Neural progenitor cell (in vitro differentiated cells): ENCODE measurements around the gene HES6. TPM values are rescaled to one million over a fixed set of nuclear protein-coding genes. Genes with fewer than 3 reads are reported as not detected.

Experiments
- DNase-seq: peaks from one replicate; pipeline ENCODE4 v3.0.0-alpha.2; 2016; ENCODE audit warnings: low spot score
- H2AFZ ChIP-seq: fragments of 200-600 bp; sonication (generic); replicated peaks from 2 replicates; pipeline ENCODE4 v1.6.1; 2016; ENCODE audit warnings: antibody characterized with exemption
- H3F3A ChIP-seq: fragments of 200-600 bp; sonication (generic); 2 replicates; pipeline ENCODE4 v1.6.1; 2016; ENCODE audit warnings: antibody characterized with exemption, low read depth
- H3K27ac ChIP-seq: fragments of 200-600 bp; sonication (generic); 2 replicates; pipeline ENCODE4 v1.5.1; 2016; ENCODE audit warnings: mild to moderate bottlenecking
- H3K27me3 ChIP-seq: fragments of 200-600 bp; sonication (generic); 2 replicates; pipeline ENCODE4 v1.6.1; 2016; ENCODE audit warnings: mild to moderate bottlenecking, moderate library complexity
- H3K36me3 ChIP-seq: fragments of 200-600 bp; sonication (generic); 2 replicates; pipeline ENCODE4 v1.5.1; 2016
- H3K4me1 ChIP-seq: fragments of 200-600 bp; sonication (generic); 2 replicates; pipeline ENCODE4 v1.6.1; 2016; ENCODE audit warnings: mixed run types
- H3K4me2 ChIP-seq: fragments of 200-600 bp; sonication (generic); 2 replicates; pipeline ENCODE4 v1.6.1; 2016
- H3K4me3 ChIP-seq: fragments of 200-600 bp; sonication (generic); 2 replicates; pipeline ENCODE4 v1.5.1; 2016
- H3K79me2 ChIP-seq: fragments of 200-600 bp; sonication (generic); 2 replicates; pipeline ENCODE4 v1.6.1; 2016; ENCODE audit warnings: low read depth
- H3K9ac ChIP-seq: fragments of 200-600 bp; sonication (generic); 2 replicates; pipeline ENCODE4 v1.6.1; 2016
- H3K9me3 ChIP-seq: fragments of 200-600 bp; sonication (generic); 2 replicates; pipeline ENCODE4 v1.5.1; 2016; ENCODE audit warnings: low read depth
- H4K20me1 ChIP-seq: fragments of 200-600 bp; sonication (generic); 2 replicates; pipeline ENCODE4 v1.6.1; 2016; ENCODE audit warnings: low read depth
- H3K27ac Mint-ChIP-seq: 3 replicates; pipeline ENCODE4 v1.8.0; 2021; ENCODE audit warnings: mixed read lengths
- H3K27me3 Mint-ChIP-seq: 2 replicates; pipeline ENCODE4 v1.8.0; 2022; ENCODE audit warnings: low read depth, mild to moderate bottlenecking, inconsistent platforms, moderate library complexity, mixed read lengths; ENCODE audit not compliant: insufficient read depth
- H3K36me3 Mint-ChIP-seq: 3 replicates; pipeline ENCODE4 v1.8.0; 2021; ENCODE audit warnings: mixed read lengths
- H3K4me1 Mint-ChIP-seq: 3 replicates; pipeline ENCODE4 v1.8.0; 2021; ENCODE audit warnings: mixed read lengths
- H3K4me3 Mint-ChIP-seq: 3 replicates; pipeline ENCODE4 v1.8.0; 2021; ENCODE audit warnings: mild to moderate bottlenecking, moderate library complexity, mixed read lengths
- H3K9me3 Mint-ChIP-seq: 3 replicates; pipeline ENCODE4 v1.8.0; 2020; ENCODE audit warnings: mixed read lengths
- CTCF ChIP-seq: fragments of 200-600 bp; sonication (generic); IDR thresholded peaks from 2 replicates; pipeline ENCODE4 v1.5.1; 2017; ENCODE audit warnings: antibody characterized with exemption, mild to moderate bottlenecking
- EZH2 ChIP-seq: fragments of 200-600 bp; sonication (generic); IDR thresholded peaks from 2 replicates; pipeline ENCODE4 v1.6.1; 2017; ENCODE audit warnings: antibody characterized with exemption, mild to moderate bottlenecking, moderate library complexity
- EZH2phosphoT487 ChIP-seq: fragments of 200-600 bp; sonication (generic); IDR thresholded peaks from 2 replicates; pipeline ENCODE4 v1.6.1; 2017; ENCODE audit warnings: antibody characterized with exemption
- total RNA-seq: library from RNA; depleted of rRNA; stranded (reverse); fragments of >200 nt; gene quantifications from 2 replicates; pipeline ENCODE4 v1.2.3, GENCODE V29; 2015; ENCODE audit warnings: low replicate concordance

Gene HES6
- total RNA-seq, 1 donor from 2014 or later, result 5.3 TPM

GRCh38 chr2:238225911-238226697 is 13.7 kb downstream of the HES6 start:
- Histone ChIP-seq H3K4me1 (no peaks in the 10 kb centered on the region), H3K36me3 (no peaks in the 10 kb centered on the region), H3F3A (peaks cover 8% of the 10 kb centered on the region), H3K27me3 (peaks cover 22% of the 10 kb centered on the region), H3K79me2 (no peaks in the 10 kb centered on the region), H4K20me1 (no peaks in the 10 kb centered on the region), H2AFZ (no peak overlapping the region), H3K4me2 (no peak overlapping the region), H3K27ac (no peak overlapping the region), H3K9me3 (no peaks in the 10 kb centered on the region), H3K9ac (no peak overlapping the region), H3K4me3 (no peak overlapping the region)
- no peaks in the 10 kb centered on the region for H3K9me3 Mint-ChIP-seq
- DNase-seq, result no peak
- peaks cover 1% of the 10 kb centered on the region for H3K36me3 Mint-ChIP-seq
- H3K27me3 Mint-ChIP-seq, result peaks cover 2% of the 10 kb centered on the region
- H3K27ac Mint-ChIP-seq, result no peak overlapping the region
- H3K4me3 Mint-ChIP-seq, result no peak overlapping the region
- TF ChIP-seq EZH2phosphoT487, result no peak
- H3K4me1 Mint-ChIP-seq, result peaks cover 4% of the 10 kb centered on the region

DNA sequence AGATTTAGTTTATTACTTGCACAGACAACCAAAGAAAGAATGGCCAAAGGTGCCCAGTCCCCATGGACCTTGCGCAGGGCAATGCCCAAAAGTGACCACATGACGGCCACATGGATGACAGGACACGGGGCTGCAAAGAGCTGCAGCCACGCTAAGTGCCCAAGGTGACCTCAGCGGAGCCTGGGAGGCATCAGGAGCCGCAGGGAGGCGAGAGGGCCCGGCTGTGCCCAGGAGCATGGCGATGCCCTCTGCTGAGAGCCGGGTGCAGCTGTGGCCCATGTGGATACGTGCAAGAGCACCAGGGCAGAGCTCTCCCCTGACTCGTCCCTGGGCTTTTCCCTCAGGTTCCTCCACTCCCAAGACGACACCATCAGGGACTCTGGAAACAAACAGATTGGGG is 14.7 kb downstream of the HES6 start:
- no peaks in the 10 kb centered on the region for H3K4me1 ChIP-seq
- no peak overlapping the region for H3K4me3 Mint-ChIP-seq
- no peak overlapping the region for H2AFZ ChIP-seq
- H3K27ac Mint-ChIP-seq, result no peak overlapping the region
- no peaks in the 10 kb centered on the region for H3K9me3 Mint-ChIP-seq
- H3K36me3 ChIP-seq, result no peaks in the 10 kb centered on the region
- peaks cover 2% of the 10 kb centered on the region for H3K27me3 Mint-ChIP-seq
- TF ChIP-seq CTCF, result no peak
- TF ChIP-seq EZH2, result no peak
- no peak for TF ChIP-seq EZH2phosphoT487
- no peaks in the 10 kb centered on the region for H3F3A ChIP-seq
- no peak for DNase-seq
- no peak overlapping the region for H3K4me2 ChIP-seq
- H3K79me2 ChIP-seq, result no peaks in the 10 kb centered on the region
- peaks cover 1% of the 10 kb centered on the region for H3K36me3 Mint-ChIP-seq
- no peak overlapping the region for H3K9ac ChIP-seq
- no peak overlapping the region for H3K27ac ChIP-seq
- peaks cover 12% of the 10 kb centered on the region for H3K27me3 ChIP-seq
- H3K9me3 ChIP-seq, result no peaks in the 10 kb centered on the region
- no peak overlapping the region for H3K4me3 ChIP-seq
- H4K20me1 ChIP-seq, result no peaks in the 10 kb centered on the region
- peaks cover 4% of the 10 kb centered on the region for H3K4me1 Mint-ChIP-seq

GRCh38 chr2:238224356-238225035 is 15.3 kb downstream of the HES6 start:
- Histone ChIP-seq H3K4me2 (no peak overlapping the region), H2AFZ (no peak overlapping the region), H3K27me3 (peaks cover 6% of the 10 kb centered on the region), H3K27ac (no peak overlapping the region), H3K4me3 (no peak overlapping the region), H3K9ac (no peak overlapping the region), H3K79me2 (no peaks in the 10 kb centered on the region), H3F3A (no peaks in the 10 kb centered on the region), H4K20me1 (no peaks in the 10 kb centered on the region), H3K4me1 (no peaks in the 10 kb centered on the region), H3K36me3 (no peaks in the 10 kb centered on the region), H3K9me3 (no peaks in the 10 kb centered on the region)
- no peaks in the 10 kb centered on the region for H3K9me3 Mint-ChIP-seq
- H3K27ac Mint-ChIP-seq, result no peak overlapping the region
- no peak overlapping the region for H3K4me3 Mint-ChIP-seq
- no peak for DNase-seq
- peaks cover 2% of the 10 kb centered on the region for H3K27me3 Mint-ChIP-seq
- no peak for TF ChIP-seq EZH2phosphoT487
- TF ChIP-seq CTCF, result no peak
- no peak for TF ChIP-seq EZH2
- peaks cover 4% of the 10 kb centered on the region for H3K4me1 Mint-ChIP-seq
- H3K36me3 Mint-ChIP-seq, result peaks cover 1% of the 10 kb centered on the region
